ENCODE data around the gene TSPAN15.

Gene TSPAN15

GRCh38 chr10:69552268-69552667 lies 101.0 kb downstream of the TSPAN15 start:
- Histone ChIP-seq H3K9ac (ENCODE audit: low read length) (no peak overlapping the region), H3K9me2 (replicated peaks; ENCODE audit: insufficient read depth, low read length) (no peaks in the 10 kb centered on the region), H3K27ac (ENCODE audit: low read depth, low read length) (no peak overlapping the region), H3F3A (ENCODE audit: insufficient read depth) (no peaks in the 10 kb centered on the region), H3K27me3 (ENCODE audit: low read length) (no peaks in the 10 kb centered on the region), H3K4me3 (ENCODE audit: insufficient read depth, low read length, poor library complexity, severe bottlenecking) (no peak overlapping the region), H2AFZ (ENCODE audit: low read depth, low read length, severe bottlenecking) (no peak overlapping the region), H3K36me3 (ENCODE audit: low read length) (no peaks in the 10 kb centered on the region), H3K4me2 (ENCODE audit: low read depth, low read length, poor library complexity, severe bottlenecking) (no peak overlapping the region), H3K9me3 (ENCODE audit: insufficient read depth, low read length) (peaks cover 14% of the 10 kb centered on the region; the same call in 1 of the 2 replicates), H4K20me1 (ENCODE audit: low read depth, low read length) (no peaks in the 10 kb centered on the region), H3K79me2 (ENCODE audit: insufficient read depth, low read length) (no peaks in the 10 kb centered on the region)
- TF ChIP-seq CTCF (IDR thresholded peaks at IDR 0.05; ENCODE audit: insufficient read depth, low read length, poor library complexity, severe bottlenecking) (no peak), EZH2phosphoT487 (conservative IDR thresholded peaks at IDR 0.05; ENCODE audit: low read length) (no peak)

DNA sequence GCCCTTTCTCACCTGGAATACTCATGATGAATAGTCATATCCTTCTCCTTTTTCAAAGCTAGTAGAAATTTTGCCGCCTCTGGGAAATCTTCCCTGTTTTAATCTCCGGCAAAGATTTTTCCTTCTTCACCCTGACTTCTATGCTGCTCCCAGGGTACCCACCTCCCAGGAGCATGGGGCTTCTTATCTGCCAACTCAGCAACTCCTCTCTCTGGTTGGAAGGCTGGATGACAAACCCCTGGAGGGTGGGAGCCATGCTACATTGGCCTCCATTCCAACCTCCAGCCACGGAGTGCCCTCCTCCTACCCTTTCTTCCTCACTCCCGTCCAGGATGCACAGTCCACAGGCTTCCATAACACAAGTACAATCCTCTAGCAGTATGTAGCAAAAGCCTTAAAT lies 102.1 kb downstream of the TSPAN15 start:
- Histone ChIP-seq H2AFZ (ENCODE audit: low read depth, low read length, severe bottlenecking) (no peak overlapping the region), H4K20me1 (ENCODE audit: low read depth, low read length) (no peaks in the 10 kb centered on the region), H3F3A (ENCODE audit: insufficient read depth) (no peaks in the 10 kb centered on the region), H3K27ac (ENCODE audit: low read depth, low read length) (no peak overlapping the region), H3K27me3 (ENCODE audit: low read length) (no peaks in the 10 kb centered on the region), H3K79me2 (ENCODE audit: insufficient read depth, low read length) (no peaks in the 10 kb centered on the region), H3K9me2 (replicated peaks; ENCODE audit: insufficient read depth, low read length) (no peaks in the 10 kb centered on the region), H3K36me3 (ENCODE audit: low read length) (no peaks in the 10 kb centered on the region), H3K9ac (ENCODE audit: low read length) (no peak overlapping the region), H3K4me2 (ENCODE audit: low read depth, low read length, poor library complexity, severe bottlenecking) (no peak overlapping the region), H3K4me3 (ENCODE audit: insufficient read depth, low read length, poor library complexity, severe bottlenecking) (no peak overlapping the region), H3K9me3 (ENCODE audit: insufficient read depth, low read length) (peaks cover 14% of the 10 kb centered on the region; the same call in 1 of the 2 replicates)
- TF ChIP-seq CTCF (IDR thresholded peaks at IDR 0.05; ENCODE audit: insufficient read depth, low read length, poor library complexity, severe bottlenecking): no peak
- TF ChIP-seq EZH2phosphoT487 (conservative IDR thresholded peaks at IDR 0.05; ENCODE audit: low read length): no peak

DNA sequence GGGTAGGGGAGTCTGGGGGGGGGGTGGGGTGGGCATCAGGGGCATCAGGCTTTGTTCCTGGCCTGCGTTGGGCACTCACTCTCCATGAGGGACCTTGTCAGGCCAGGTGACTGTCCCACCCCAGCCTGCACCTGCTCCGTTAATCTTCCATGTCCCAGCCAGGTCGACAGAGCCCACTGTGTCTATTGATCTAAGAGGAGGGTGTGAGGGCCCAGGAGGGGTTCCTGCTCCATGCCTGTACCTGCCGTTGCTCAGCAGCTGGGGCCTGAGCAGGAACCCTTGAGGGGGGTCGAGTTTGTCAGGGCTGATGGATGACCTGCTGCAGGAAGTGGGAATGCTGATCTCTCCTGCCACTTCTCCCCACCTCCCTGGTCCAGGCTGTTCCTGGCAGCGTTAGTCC lies 103.3 kb downstream of the TSPAN15 start:
- Histone ChIP-seq H3K4me3 (ENCODE audit: insufficient read depth, low read length, poor library complexity, severe bottlenecking) (no peak overlapping the region), H2AFZ (ENCODE audit: low read depth, low read length, severe bottlenecking) (no peak overlapping the region), H3K27ac (ENCODE audit: low read depth, low read length) (no peak overlapping the region), H3K27me3 (ENCODE audit: low read length) (no peaks in the 10 kb centered on the region), H3K9me3 (ENCODE audit: insufficient read depth, low read length) (peaks cover 9% of the 10 kb centered on the region; the same call in 1 of the 2 replicates), H4K20me1 (ENCODE audit: low read depth, low read length) (no peaks in the 10 kb centered on the region), H3K4me2 (ENCODE audit: low read depth, low read length, poor library complexity, severe bottlenecking) (no peak overlapping the region), H3K36me3 (ENCODE audit: low read length) (no peaks in the 10 kb centered on the region), H3F3A (ENCODE audit: insufficient read depth) (no peaks in the 10 kb centered on the region), H3K9ac (ENCODE audit: low read length) (no peak overlapping the region), H3K79me2 (ENCODE audit: insufficient read depth, low read length) (no peaks in the 10 kb centered on the region), H3K9me2 (replicated peaks; ENCODE audit: insufficient read depth, low read length) (no peaks in the 10 kb centered on the region)
- no peak for TF ChIP-seq CTCF (IDR thresholded peaks at IDR 0.05; ENCODE audit: insufficient read depth, low read length, poor library complexity, severe bottlenecking)
- no peak for TF ChIP-seq EZH2phosphoT487 (conservative IDR thresholded peaks at IDR 0.05; ENCODE audit: low read length)

All from SU-DHL-6 (cell line).